SK-N-SH (cell line): ENCODE measurements around the gene ZMYM2. TPM values are rescaled to one million over a fixed set of nuclear protein-coding genes. Genes with fewer than 3 reads are reported as not detected.

ENCODE experiments used
- CTCF ChIA-PET: fragments of 300-600, 350-600 bp; formaldehyde crosslinking; extraction: SDS; loops from one replicate; lab custom pipeline; 2021; lab: Yijun Ruan, JAX
- POLR2A ChIA-PET: fragments of 350-600 bp; sonication (Branson Sonifier 250); formaldehyde crosslinking; extraction: SDS; loops from one replicate; lab custom pipeline; 2020; ENCODE audit warnings: antibody characterized with exemption, inconsistent platforms; lab: Yijun Ruan, JAX
- DNase-seq: peaks from one replicate; pipeline ENCODE4 v3.0.0; 2012
- H2AFZ ChIP-seq: fragments of 200-600 bp; sonication (generic); 2 replicates; pipeline ENCODE4 v1.8.1; 2016; ENCODE audit warnings: antibody characterized with exemption, mild to moderate bottlenecking, low read depth
- H3F3A ChIP-seq: fragments of 200-600 bp; sonication (generic); replicated peaks from 2 replicates; pipeline ENCODE3; 2016; ENCODE audit warnings: antibody characterized with exemption, mild to moderate bottlenecking; ENCODE audit not compliant: insufficient read depth
- H3K27ac ChIP-seq, 2 experiments: fragments of 200-500 bp in 1 of 2; fragments of 200-600 bp in 1 of 2; sonication (Bioruptor generic) in 1 of 2; sonication (generic), shearing (Covaris generic) in 1 of 2; 2 replicates each; pipeline versions ENCODE4 v1.5.1 to v1.6.1; 2014 to 2016; ENCODE audit warnings: low read depth in 2 of 2, inconsistent platforms in 1 of 2, low read length in 1 of 2, mild to moderate bottlenecking in 1 of 2, mixed read lengths in 1 of 2
- H3K27me3 ChIP-seq: fragments of 200-600 bp; sonication (generic), shearing (Covaris generic); 2 replicates; pipeline ENCODE4 v1.6.1; 2016; ENCODE audit warnings: mixed run types; ENCODE audit not compliant: insufficient read depth
- H3K36me3 ChIP-seq, 2 experiments: fragments of 200-500 bp in 1 of 2; fragments of 200-600 bp in 1 of 2; sonication (Bioruptor generic) in 1 of 2; sonication (generic) in 1 of 2; replicated peaks in 1 of 2; 2 replicates each; pipeline versions ENCODE3 to v1.5.1; 2014 to 2016; ENCODE audit warnings: low read length in 1 of 2, mild to moderate bottlenecking in 1 of 2; ENCODE audit not compliant: insufficient read depth in 2 of 2, control insufficient read depth in 1 of 2
- H3K4me1 ChIP-seq, 2 experiments: fragments of 200-500 bp in 1 of 2; fragments of 200-600 bp in 1 of 2; sonication (Bioruptor generic) in 1 of 2; sonication (generic), shearing (Covaris generic) in 1 of 2; 2 replicates each; pipeline versions ENCODE4 v1.5.1 to v1.6.1; 2014 to 2016; ENCODE audit warnings: low read depth in 1 of 2, low read length in 1 of 2, mixed run types in 1 of 2; ENCODE audit not compliant: insufficient read depth in 2 of 2, control insufficient read depth in 1 of 2
- H3K4me2 ChIP-seq: fragments of 200-600 bp; sonication (generic), shearing (Covaris generic); 2 replicates; pipeline ENCODE4 v1.6.1; 2017; ENCODE audit warnings: mixed run types
- H3K4me3 ChIP-seq, 2 experiments: fragments of 200-500 bp in 1 of 2; fragments of 200-600 bp in 1 of 2; sonication (Bioruptor generic) in 1 of 2; sonication (generic), shearing (Covaris generic) in 1 of 2; 2 replicates each; pipeline versions ENCODE4 v1.5.1 to v1.8.1; 2014 to 2016; ENCODE audit warnings: low read depth in 2 of 2, inconsistent platforms in 1 of 2, low read length in 1 of 2, mild to moderate bottlenecking in 1 of 2, mixed read lengths in 1 of 2, moderate library complexity in 1 of 2
- H3K79me2 ChIP-seq: fragments of 200-600 bp; sonication (generic); 2 replicates; pipeline ENCODE4 v1.8.1; 2017; ENCODE audit warnings: mild to moderate bottlenecking; ENCODE audit not compliant: insufficient read depth
- H3K9ac ChIP-seq: fragments of 200-600 bp; sonication (generic); 2 replicates; pipeline ENCODE4 v1.6.1; 2017; ENCODE audit warnings: mixed run types
- H3K9me2 ChIP-seq: fragments of 200-600 bp; sonication (generic); 2 replicates; pipeline ENCODE4 v1.6.1; 2017; ENCODE audit warnings: mixed run types
- H3K9me3 ChIP-seq: fragments of 200-600 bp; sonication (generic); 2 replicates; pipeline ENCODE4 v1.6.1; 2017; ENCODE audit warnings: mixed run types, mild to moderate bottlenecking, moderate library complexity
- H4K20me1 ChIP-seq: fragments of 200-600 bp; sonication (generic); 2 replicates; pipeline ENCODE4 v1.6.1; 2017; ENCODE audit warnings: mild to moderate bottlenecking, mixed run types; ENCODE audit not compliant: insufficient read depth
- FOXJ3 ChIP-seq: sonication (generic); formaldehyde crosslinking; IDR thresholded peaks from 2 replicates; pipeline ENCODE4 v1.5.1; 2020; ENCODE audit warnings: mild to moderate bottlenecking, missing genetic modification reagents
- GABPA ChIP-seq: IDR thresholded peaks from 2 replicates; pipeline ENCODE4 v1.4.0; 2012; ENCODE audit warnings: low read depth, mild to moderate bottlenecking
- MXI1 ChIP-seq: IDR thresholded peaks from 2 replicates; pipeline ENCODE4 v1.6.1; 2012; ENCODE audit warnings: mild to moderate bottlenecking, low read depth, low read length, improper control_type of control experiment
- NFIC ChIP-seq: IDR thresholded peaks from 2 replicates; pipeline ENCODE4 v1.4.0; 2012; ENCODE audit warnings: borderline replicate concordance
- POLR2AphosphoS5 ChIP-seq: IDR thresholded peaks from 2 replicates; pipeline ENCODE4 v1.6.1; 2012; ENCODE audit warnings: low read depth, low read length
- RFX5 ChIP-seq: IDR thresholded peaks from 2 replicates; pipeline ENCODE4 v1.6.1; 2012; ENCODE audit warnings: mild to moderate bottlenecking, improper control_type of control experiment, low read length
- SIN3A ChIP-seq: IDR thresholded peaks from 2 replicates; pipeline ENCODE4 v1.6.1; 2012; ENCODE audit warnings: low read depth, mild to moderate bottlenecking, low read length, moderate library complexity, borderline replicate concordance
- TCF12 ChIP-seq: IDR thresholded peaks from 2 replicates; pipeline ENCODE4 v1.4.0; 2012
- WGBS: methylation state at CpG from one replicate; pipeline ENCODE4 v1.1.6; 2017; ENCODE audit warnings: low lambda C conversion rate; 5-methylcytosine and 5-hydroxymethylcytosine counted together
- polyA plus RNA-seq, 3 experiments: library from polyadenylated mRNA; depleted of rRNA; stranded (reverse); fragments of >200 nt; gene quantifications; 2 replicates each; pipeline ENCODE4 v1.2.3, GENCODE V29; 2012
- TF ChIP-seq, protein P1 (sequence below): fragments of 150-350 bp; IDR thresholded peaks from 2 replicates; pipeline ENCODE4 v1.6.1; 2016; ENCODE audit warnings: mild to moderate bottlenecking, low read depth, low read length
- TF ChIP-seq, protein P2 (sequence below): IDR thresholded peaks from 2 replicates; pipeline ENCODE4 v1.6.1; 2012; ENCODE audit warnings: mild to moderate bottlenecking, low read depth, low read length, moderate library complexity
- TF ChIP-seq, protein P3 (sequence below): IDR thresholded peaks from 2 replicates; pipeline ENCODE4 v1.4.0; 2012; ENCODE audit warnings: low read depth
- TF ChIP-seq, protein P4 (sequence below): fragments of 150-350 bp; IDR thresholded peaks from 2 replicates; pipeline ENCODE4 v1.6.1; 2017; ENCODE audit warnings: antibody characterized with exemption, low read length, low read depth, borderline replicate concordance

ZMYM2 gene
- polyA plus RNA-seq, 1 of the 3 experiments (the other 2 are of a cell fraction) = 11.5 TPM

DNA sequence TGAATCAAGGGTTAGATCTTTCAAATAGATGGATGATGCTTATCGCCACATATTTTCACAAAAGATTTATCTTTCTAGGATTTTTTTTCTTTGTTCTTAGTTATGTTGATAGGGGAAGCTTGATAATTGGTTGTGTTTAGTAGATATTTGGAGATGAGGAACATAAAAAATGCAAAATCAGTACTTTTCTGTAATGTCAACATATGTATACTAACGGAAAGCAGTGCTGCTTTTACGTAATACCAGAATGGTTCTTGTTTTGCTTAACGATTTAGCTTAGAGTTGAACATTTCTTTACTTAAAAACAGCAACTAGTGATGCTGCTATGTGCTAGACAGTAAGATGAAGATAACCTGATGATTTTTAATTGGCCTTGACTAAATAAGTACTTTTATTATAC, 3.0 kb downstream of the ZMYM2 start:
- no peaks in the 10 kb centered on the region for H3K9me2 ChIP-seq
- DNase-seq = no peak

More for the DNA sequence above, 3.0 kb downstream of the ZMYM2 start:
- Histone ChIP-seq H3K4me2 (peak overlapping the region; percentile 91), H3F3A (peaks cover 20% of the 10 kb centered on the region), H3K4me3 (peak overlapping the region in 1 of 2 experiments; percentile 4; a peak in 2 of 4 replicates), H3K4me1 (peaks cover 19 to 20% of the 10 kb centered on the region in 2 experiments; a peak in 3 of 4 replicates), H4K20me1 (peaks cover 59% of the 10 kb centered on the region), H3K36me3 (peaks cover 38 to 56% of the 10 kb centered on the region in 2 experiments), H3K27me3 (no peaks in the 10 kb centered on the region), H3K27ac (no peak overlapping the region), H3K9me3 (no peaks in the 10 kb centered on the region), H2AFZ (no peak overlapping the region), H3K9ac (peak overlapping the region; percentile 22; the same call in 1 of the 2 replicates), H3K79me2 (peaks cover 72% of the 10 kb centered on the region)
- TF ChIP-seq, protein P1, sequence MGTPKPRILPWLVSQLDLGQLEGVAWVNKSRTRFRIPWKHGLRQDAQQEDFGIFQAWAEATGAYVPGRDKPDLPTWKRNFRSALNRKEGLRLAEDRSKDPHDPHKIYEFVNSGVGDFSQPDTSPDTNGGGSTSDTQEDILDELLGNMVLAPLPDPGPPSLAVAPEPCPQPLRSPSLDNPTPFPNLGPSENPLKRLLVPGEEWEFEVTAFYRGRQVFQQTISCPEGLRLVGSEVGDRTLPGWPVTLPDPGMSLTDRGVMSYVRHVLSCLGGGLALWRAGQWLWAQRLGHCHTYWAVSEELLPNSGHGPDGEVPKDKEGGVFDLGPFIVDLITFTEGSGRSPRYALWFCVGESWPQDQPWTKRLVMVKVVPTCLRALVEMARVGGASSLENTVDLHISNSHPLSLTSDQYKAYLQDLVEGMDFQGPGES = no peak
- TF ChIP-seq, protein P2, sequence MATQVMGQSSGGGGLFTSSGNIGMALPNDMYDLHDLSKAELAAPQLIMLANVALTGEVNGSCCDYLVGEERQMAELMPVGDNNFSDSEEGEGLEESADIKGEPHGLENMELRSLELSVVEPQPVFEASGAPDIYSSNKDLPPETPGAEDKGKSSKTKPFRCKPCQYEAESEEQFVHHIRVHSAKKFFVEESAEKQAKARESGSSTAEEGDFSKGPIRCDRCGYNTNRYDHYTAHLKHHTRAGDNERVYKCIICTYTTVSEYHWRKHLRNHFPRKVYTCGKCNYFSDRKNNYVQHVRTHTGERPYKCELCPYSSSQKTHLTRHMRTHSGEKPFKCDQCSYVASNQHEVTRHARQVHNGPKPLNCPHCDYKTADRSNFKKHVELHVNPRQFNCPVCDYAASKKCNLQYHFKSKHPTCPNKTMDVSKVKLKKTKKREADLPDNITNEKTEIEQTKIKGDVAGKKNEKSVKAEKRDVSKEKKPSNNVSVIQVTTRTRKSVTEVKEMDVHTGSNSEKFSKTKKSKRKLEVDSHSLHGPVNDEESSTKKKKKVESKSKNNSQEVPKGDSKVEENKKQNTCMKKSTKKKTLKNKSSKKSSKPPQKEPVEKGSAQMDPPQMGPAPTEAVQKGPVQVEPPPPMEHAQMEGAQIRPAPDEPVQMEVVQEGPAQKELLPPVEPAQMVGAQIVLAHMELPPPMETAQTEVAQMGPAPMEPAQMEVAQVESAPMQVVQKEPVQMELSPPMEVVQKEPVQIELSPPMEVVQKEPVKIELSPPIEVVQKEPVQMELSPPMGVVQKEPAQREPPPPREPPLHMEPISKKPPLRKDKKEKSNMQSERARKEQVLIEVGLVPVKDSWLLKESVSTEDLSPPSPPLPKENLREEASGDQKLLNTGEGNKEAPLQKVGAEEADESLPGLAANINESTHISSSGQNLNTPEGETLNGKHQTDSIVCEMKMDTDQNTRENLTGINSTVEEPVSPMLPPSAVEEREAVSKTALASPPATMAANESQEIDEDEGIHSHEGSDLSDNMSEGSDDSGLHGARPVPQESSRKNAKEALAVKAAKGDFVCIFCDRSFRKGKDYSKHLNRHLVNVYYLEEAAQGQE = no peak
- TF ChIP-seq NFIC (no peak), MXI1 (no peak), SIN3A (no peak), POLR2AphosphoS5 (no peak), RFX5 (no peak), GABPA (no peak), TCF12 (no peak), FOXJ3 (CRISPR knock-in tag) (no peak)
- TF ChIP-seq, protein P3, sequence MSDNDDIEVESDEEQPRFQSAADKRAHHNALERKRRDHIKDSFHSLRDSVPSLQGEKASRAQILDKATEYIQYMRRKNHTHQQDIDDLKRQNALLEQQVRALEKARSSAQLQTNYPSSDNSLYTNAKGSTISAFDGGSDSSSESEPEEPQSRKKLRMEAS = no peak
- TF ChIP-seq, protein P4, sequence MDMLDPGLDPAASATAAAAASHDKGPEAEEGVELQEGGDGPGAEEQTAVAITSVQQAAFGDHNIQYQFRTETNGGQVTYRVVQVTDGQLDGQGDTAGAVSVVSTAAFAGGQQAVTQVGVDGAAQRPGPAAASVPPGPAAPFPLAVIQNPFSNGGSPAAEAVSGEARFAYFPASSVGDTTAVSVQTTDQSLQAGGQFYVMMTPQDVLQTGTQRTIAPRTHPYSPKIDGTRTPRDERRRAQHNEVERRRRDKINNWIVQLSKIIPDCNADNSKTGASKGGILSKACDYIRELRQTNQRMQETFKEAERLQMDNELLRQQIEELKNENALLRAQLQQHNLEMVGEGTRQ = no peak
- WGBS = 77% methylated on average over 4 of the region's 4 CpGs
- ChIA-PET CTCF (interaction anchor here (0.6 to 1.1 kb wide), 3 partner anchors 24 to 98 kb away, joined by 3 to 4 read pairs (median 3); partner anchors contain the start of gene ZMYM5), POLR2A (no interaction called here)
